Activated naive CD8-positive, alpha-beta T cell treated with anti-CD3 and anti-CD28 coated beads, Interleukin-2, amount 10 ng/mL, durations not matched to agents 7 days and 5 days (primary cell): ENCODE measurements around the gene FAM241B. TPM values are rescaled to one million over a fixed set of nuclear protein-coding genes. Genes with fewer than 3 reads are reported as not detected.

Experiments used
- ATAC-seq: fragments of 150-1000 bp; cut with Tn5 transposase; one replicate; pipeline ENCODE4 v1.10.0; 2021; ENCODE audit warnings: low read depth, moderate library complexity
- POLR2A ChIA-PET: fragments of 350-600 bp; sonication (Branson Sonifier 250); formaldehyde crosslinking; loops from one replicate; lab custom pipeline; 2021; ENCODE audit warnings: antibody characterized with exemption; lab: Charles Lee
- DNase-seq: peaks from one replicate; pipeline ENCODE4 v3.0.0; 2021
- H3K27ac Mint-ChIP-seq: one replicate; pipeline ENCODE4 v1.8.0; 2022; ENCODE audit warnings: mild to moderate bottlenecking, mixed read lengths
- H3K27me3 Mint-ChIP-seq: one replicate; pipeline ENCODE4 v1.8.0; 2022; ENCODE audit warnings: mild to moderate bottlenecking, moderate library complexity, mixed read lengths
- H3K36me3 Mint-ChIP-seq: one replicate; pipeline ENCODE4 v1.8.0; 2021; ENCODE audit warnings: mild to moderate bottlenecking, mixed read lengths
- H3K4me1 Mint-ChIP-seq: one replicate; pipeline ENCODE4 v1.8.0; 2021; ENCODE audit warnings: mixed read lengths
- H3K4me3 Mint-ChIP-seq: one replicate; pipeline ENCODE4 v1.8.0; 2022; ENCODE audit warnings: mild to moderate bottlenecking, moderate library complexity, mixed read lengths
- H3K9me3 Mint-ChIP-seq: one replicate; pipeline ENCODE4 v1.8.0; 2021; ENCODE audit warnings: mixed read lengths
- total RNA-seq, 2 experiments: library from RNA; stranded (reverse); gene quantifications; one replicate each; pipeline ENCODE4 v1.2.3, GENCODE V29; 2021

Gene FAM241B
- total RNA-seq: 10 to 100 TPM in 1 of 2 experiments, 1 to 10 TPM in 1; 8.0 to 11.7 TPM

DNA sequence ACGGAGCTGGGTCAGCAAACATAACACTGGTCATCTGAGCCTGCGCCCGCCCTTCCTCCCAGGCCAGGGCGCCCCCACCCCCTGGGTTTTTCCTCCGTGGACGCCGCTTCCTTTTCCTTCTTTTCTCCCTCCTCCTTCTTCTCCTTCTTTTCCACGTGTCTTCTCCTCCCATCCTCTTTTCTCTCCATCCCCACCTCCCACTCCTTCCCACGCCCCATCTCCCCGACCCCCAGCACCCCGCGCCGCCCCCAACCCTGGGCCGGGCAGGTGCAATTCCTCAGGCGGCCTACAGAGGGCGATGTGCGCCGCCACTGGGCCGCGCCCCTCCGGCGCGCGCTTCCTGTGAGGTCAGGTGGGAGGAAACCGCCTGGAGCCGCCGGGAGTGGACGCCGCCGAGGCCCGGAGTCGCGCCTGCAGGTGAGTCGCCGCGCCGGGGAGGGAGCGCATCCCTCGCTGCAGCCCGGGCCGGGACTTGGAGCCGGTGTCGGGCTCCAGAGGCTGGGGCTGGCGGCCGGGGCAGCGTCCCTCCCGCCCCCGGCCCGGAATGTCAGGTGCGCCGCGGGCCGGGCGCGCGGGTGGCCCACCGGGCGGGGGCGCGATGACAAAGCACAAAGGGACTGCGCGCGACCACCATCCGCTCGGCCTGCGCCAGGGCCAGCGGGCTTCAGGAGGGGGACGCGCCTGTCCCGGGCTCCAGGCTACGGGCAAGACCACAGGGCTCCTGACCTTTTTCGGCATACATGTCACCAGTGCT, at the start of gene FAM241B:
FAM241B (plus strand) TSS at position 351 of the 754 bp plus-strand sequence. CDS start 1,497 bp downstream, outside the sequence.
- H3K27ac Mint-ChIP-seq: peak within 1 kb of the TSS; percentile 73
- POLR2A ChIA-PET: interaction anchor here (1.1 kb wide), 1 partner anchor 42 kb away, joined by 4 read pairs; no protein-coding TSS in a partner anchor

DNA sequence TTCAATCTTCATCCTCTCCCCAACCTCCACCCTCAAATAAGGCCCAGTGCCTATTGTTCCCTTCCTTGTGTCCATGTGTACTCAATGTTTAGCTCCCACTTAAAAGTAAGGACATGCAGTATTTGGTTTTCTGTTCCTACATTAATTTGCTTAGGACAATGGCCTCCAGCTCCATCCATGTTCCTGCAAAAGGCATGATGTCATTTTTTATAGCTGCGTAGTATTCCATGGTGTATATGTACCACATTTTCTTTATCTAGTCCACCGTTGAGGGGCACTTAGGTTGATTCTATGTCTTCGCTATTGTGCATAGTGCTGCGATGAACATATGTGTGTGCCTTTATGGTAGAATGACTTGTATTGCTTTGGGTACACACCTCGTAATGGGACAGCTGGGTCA, 49.6 kb upstream of the FAM241B start:
- Mint-ChIP-seq H3K27ac (no peak overlapping the region), H3K27me3 (peaks cover 67% of the 10 kb centered on the region), H3K36me3 (no peaks in the 10 kb centered on the region), H3K4me3 (no peak overlapping the region), H3K9me3 (no peaks in the 10 kb centered on the region), H3K4me1 (peaks cover 4% of the 10 kb centered on the region)
- POLR2A ChIA-PET: no interaction called here
- DNase-seq (no peak), ATAC-seq (no peak)

More for the DNA sequence above, at the start of gene FAM241B:
- DNase-seq: peak; percentile 85
- peak within 1 kb of the TSS; percentile 71 for H3K4me3 Mint-ChIP-seq
- H3K36me3 Mint-ChIP-seq: no peaks in the 10 kb centered on the region
- H3K4me1 Mint-ChIP-seq: peaks cover 9% of the 10 kb centered on the region
- ATAC-seq: peak; percentile 93
- peaks cover 5% of the 10 kb centered on the region for H3K9me3 Mint-ChIP-seq
- H3K27me3 Mint-ChIP-seq: no peaks in the 10 kb centered on the region

- Mint-ChIP-seq H3K9me3 (peaks cover 8% of the 10 kb centered on the region), H3K27ac (no peak overlapping the region), H3K4me3 (no peak overlapping the region), H3K36me3 (peaks cover 5% of the 10 kb centered on the region), H3K27me3 (peaks cover 46% of the 10 kb centered on the region), H3K4me1 (peaks cover 8% of the 10 kb centered on the region)
- POLR2A ChIA-PET: no interaction called here
- DNase-seq: no peak
- ATAC-seq: no peak
These were observed 46.9 kb upstream of the FAM241B start for GRCh38 chr10:69583106-69583505.

DNA sequence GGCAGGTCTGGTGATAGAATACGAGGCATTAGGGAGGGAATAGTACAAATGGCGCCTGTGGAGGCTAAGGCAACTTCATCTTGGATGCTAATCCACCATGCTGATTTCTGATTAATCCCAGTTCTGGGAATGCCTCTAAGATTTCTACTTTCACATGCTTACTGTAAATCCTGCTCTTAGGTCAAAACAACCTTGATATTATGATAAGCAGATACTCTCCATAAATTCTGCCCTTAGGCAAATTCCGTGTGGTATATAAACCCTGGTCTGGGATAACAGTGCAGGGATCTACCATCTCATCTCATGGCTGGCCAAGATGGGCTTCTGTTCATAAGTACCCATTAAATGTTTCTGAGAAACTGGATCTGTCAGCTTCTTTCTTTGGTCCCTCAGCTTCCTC, 45.4 kb upstream of the FAM241B start:
- no peak overlapping the region for H3K27ac Mint-ChIP-seq
- DNase-seq (no peak), ATAC-seq (no peak)
- peaks cover 5% of the 10 kb centered on the region for H3K36me3 Mint-ChIP-seq
- peaks cover 22% of the 10 kb centered on the region for H3K4me1 Mint-ChIP-seq
- peaks cover 8% of the 10 kb centered on the region for H3K9me3 Mint-ChIP-seq
- POLR2A ChIA-PET: no interaction called here
- no peak overlapping the region for H3K4me3 Mint-ChIP-seq
- peaks cover 31% of the 10 kb centered on the region for H3K27me3 Mint-ChIP-seq

DNA sequence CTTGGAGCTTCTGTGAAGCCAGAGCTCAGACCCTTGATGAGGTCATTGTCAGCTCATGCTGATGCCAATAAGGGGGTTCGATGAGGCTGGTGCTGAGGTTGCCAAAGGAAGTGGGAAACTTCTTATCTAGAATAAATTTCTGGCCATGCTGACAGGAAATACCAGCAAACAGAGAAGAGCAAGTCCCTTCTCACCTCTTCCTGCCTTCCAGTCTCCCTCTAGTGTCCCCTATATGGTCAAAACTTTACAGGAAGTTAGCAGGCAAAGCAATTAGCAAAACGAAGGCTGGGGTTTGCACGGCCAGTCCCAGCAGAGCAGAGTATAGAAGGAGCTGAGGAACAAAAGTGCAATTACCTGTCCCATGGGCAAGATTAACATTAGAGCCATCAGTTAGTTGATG, 41.7 kb upstream of the FAM241B start:
- DNase-seq: no peak
- H3K4me1 Mint-ChIP-seq: peaks cover 22% of the 10 kb centered on the region
- peaks cover 7% of the 10 kb centered on the region for H3K27me3 Mint-ChIP-seq
- H3K36me3 Mint-ChIP-seq: peaks cover 5% of the 10 kb centered on the region
- peak overlapping the region; percentile 36 for H3K27ac Mint-ChIP-seq
- peaks cover 8% of the 10 kb centered on the region for H3K9me3 Mint-ChIP-seq
- POLR2A ChIA-PET: interaction anchor here (1.0 to 1.7 kb wide), 4 partner anchors 14 to 41 kb away, joined by 3 to 6 read pairs (median 4); partner anchors contain the start of gene FAM241B
- peak overlapping the region; percentile 41 for H3K4me3 Mint-ChIP-seq
- ATAC-seq: peak; percentile 95

GRCh38 chr10:69600761-69601330, 29.2 kb upstream of the FAM241B start:
- H3K27ac Mint-ChIP-seq: no peak overlapping the region
- DNase-seq (no peak), ATAC-seq (no peak)
- H3K4me3 Mint-ChIP-seq: no peak overlapping the region
- no peaks in the 10 kb centered on the region for H3K4me1 Mint-ChIP-seq
- H3K36me3 Mint-ChIP-seq: no peaks in the 10 kb centered on the region
- no peaks in the 10 kb centered on the region for H3K9me3 Mint-ChIP-seq
- POLR2A ChIA-PET: no interaction called here
- H3K27me3 Mint-ChIP-seq: peaks cover 64% of the 10 kb centered on the region

- H3K4me3 Mint-ChIP-seq: no peak overlapping the region
- peaks cover 29% of the 10 kb centered on the region for H3K27me3 Mint-ChIP-seq
- POLR2A ChIA-PET: no interaction called here
- no peaks in the 10 kb centered on the region for H3K36me3 Mint-ChIP-seq
- H3K27ac Mint-ChIP-seq: no peak overlapping the region
- peaks cover 5% of the 10 kb centered on the region for H3K9me3 Mint-ChIP-seq
- no peak for ATAC-seq
- H3K4me1 Mint-ChIP-seq: no peaks in the 10 kb centered on the region
- no peak for DNase-seq
These were observed 21.0 kb upstream of the FAM241B start for GRCh38 chr10:69609077-69609476.

GRCh38 chr10:69612760-69613159, 17.3 kb upstream of the FAM241B start:
- no peak for DNase-seq
- Mint-ChIP-seq H3K4me3 (no peak overlapping the region), H3K9me3 (peaks cover 5% of the 10 kb centered on the region), H3K27ac (no peak overlapping the region), H3K36me3 (no peaks in the 10 kb centered on the region), H3K27me3 (peaks cover 24% of the 10 kb centered on the region), H3K4me1 (no peaks in the 10 kb centered on the region)
- no peak for ATAC-seq
- POLR2A ChIA-PET: no interaction called here

- H3K4me3 Mint-ChIP-seq: no peak overlapping the region
- H3K4me1 Mint-ChIP-seq: no peaks in the 10 kb centered on the region
- no peaks in the 10 kb centered on the region for H3K36me3 Mint-ChIP-seq
- H3K27me3 Mint-ChIP-seq: peaks cover 15% of the 10 kb centered on the region
- ATAC-seq (no peak), DNase-seq (no peak)
- H3K9me3 Mint-ChIP-seq: peaks cover 3% of the 10 kb centered on the region
- no peak overlapping the region for H3K27ac Mint-ChIP-seq
- POLR2A ChIA-PET: no interaction called here
These were observed 15.9 kb upstream of the FAM241B start for GRCh38 chr10:69614130-69614529.

- Mint-ChIP-seq H3K36me3 (no peaks in the 10 kb centered on the region), H3K4me3 (no peak overlapping the region), H3K9me3 (peaks cover 2% of the 10 kb centered on the region), H3K27ac (no peak overlapping the region), H3K4me1 (peaks cover 19% of the 10 kb centered on the region), H3K27me3 (peaks cover 5% of the 10 kb centered on the region)
- no peak for DNase-seq
- POLR2A ChIA-PET: no interaction called here
- ATAC-seq: no peak
These were observed 13.7 kb upstream of the FAM241B start for GRCh38 chr10:69616358-69616757.

GRCh38 chr10:69618746-69619145, 11.3 kb upstream of the FAM241B start:
- Mint-ChIP-seq H3K4me3 (no peak overlapping the region), H3K27ac (no peak overlapping the region), H3K36me3 (peaks cover 6% of the 10 kb centered on the region), H3K9me3 (peaks cover 8% of the 10 kb centered on the region), H3K4me1 (peaks cover 23% of the 10 kb centered on the region), H3K27me3 (peaks cover 4% of the 10 kb centered on the region)
- no peak for DNase-seq
- no peak for ATAC-seq
- POLR2A ChIA-PET: no interaction called here

DNA sequence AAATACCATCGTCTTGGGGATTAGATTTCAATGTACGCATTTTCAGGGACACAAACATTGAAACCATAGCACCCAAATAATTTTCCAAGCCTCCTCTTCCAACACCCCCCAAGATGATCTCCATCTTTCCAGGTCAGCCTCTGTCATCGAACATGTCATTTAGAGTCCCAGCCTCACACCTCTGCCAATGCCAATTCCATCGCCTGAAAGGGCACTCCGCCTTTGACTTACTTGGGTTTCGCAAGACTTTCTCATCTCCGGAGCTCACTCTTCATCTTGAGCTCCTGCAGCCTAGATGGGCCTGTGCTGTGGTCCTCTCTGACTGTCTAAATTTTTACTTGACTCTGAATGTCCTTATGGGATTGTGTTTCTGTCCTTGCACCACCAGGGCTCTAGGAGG, 10.4 kb upstream of the FAM241B start:
- H3K4me3 Mint-ChIP-seq: no peak overlapping the region
- peaks cover 14% of the 10 kb centered on the region for H3K36me3 Mint-ChIP-seq
- ATAC-seq: no peak
- H3K27ac Mint-ChIP-seq: no peak overlapping the region
- POLR2A ChIA-PET: no interaction called here
- peaks cover 13% of the 10 kb centered on the region for H3K9me3 Mint-ChIP-seq
- no peak for DNase-seq
- peaks cover 29% of the 10 kb centered on the region for H3K4me1 Mint-ChIP-seq
- H3K27me3 Mint-ChIP-seq: peaks cover 4% of the 10 kb centered on the region

- H3K4me3 Mint-ChIP-seq: peak overlapping the region; percentile 47
- H3K27me3 Mint-ChIP-seq: peaks cover 4% of the 10 kb centered on the region
- H3K4me1 Mint-ChIP-seq: peaks cover 35% of the 10 kb centered on the region
- peak overlapping the region; percentile 73 for H3K27ac Mint-ChIP-seq
- peaks cover 16% of the 10 kb centered on the region for H3K9me3 Mint-ChIP-seq
- POLR2A ChIA-PET: no interaction called here
- ATAC-seq (peak; percentile 53), DNase-seq (no peak)
- H3K36me3 Mint-ChIP-seq: peaks cover 14% of the 10 kb centered on the region
These were observed 9.4 kb upstream of the FAM241B start for GRCh38 chr10:69620625-69621024.
